D341Med (cell line): ENCODE data around the gene TAS2R40.
"Not testable (repeated sequence)": the region's sequence is repeated elsewhere in the genome, so short reads cannot be mapped to it uniquely, and the experiment has no call there.

ENCODE experiments used
- DNase-seq: peaks from one replicate; pipeline ENCODE4 v3.0.0; 2012; ENCODE audit warnings: low spot score

Gene TAS2R40

DNA sequence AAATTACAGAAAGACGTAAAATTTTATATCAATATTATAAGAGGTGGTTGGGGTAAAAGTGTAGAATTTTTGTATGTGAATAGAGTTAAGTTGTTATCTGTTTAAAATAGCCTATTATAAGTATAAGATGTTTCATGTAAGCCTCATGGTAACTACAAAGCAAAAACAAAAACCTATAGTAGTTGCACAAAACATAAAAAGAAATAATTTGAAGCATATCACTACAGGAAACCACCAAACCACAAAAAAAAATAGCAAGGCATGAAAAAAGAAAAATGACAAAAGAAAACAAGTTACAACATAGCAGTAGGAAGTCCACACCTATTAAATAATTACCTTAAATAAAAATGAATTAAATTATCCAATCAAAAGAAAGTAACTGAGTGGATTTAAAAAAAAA is 29.0 kb downstream of the TAS2R40 start:
- no peak for DNase-seq

- DNase-seq, result no peak
Observed at GRCh38 chr7:143252006-143252405, 30.2 kb downstream of the TAS2R40 start.

GRCh38 chr7:143255564-143255963 is 33.7 kb downstream of the TAS2R40 start:
- DNase-seq, result no peak

DNA sequence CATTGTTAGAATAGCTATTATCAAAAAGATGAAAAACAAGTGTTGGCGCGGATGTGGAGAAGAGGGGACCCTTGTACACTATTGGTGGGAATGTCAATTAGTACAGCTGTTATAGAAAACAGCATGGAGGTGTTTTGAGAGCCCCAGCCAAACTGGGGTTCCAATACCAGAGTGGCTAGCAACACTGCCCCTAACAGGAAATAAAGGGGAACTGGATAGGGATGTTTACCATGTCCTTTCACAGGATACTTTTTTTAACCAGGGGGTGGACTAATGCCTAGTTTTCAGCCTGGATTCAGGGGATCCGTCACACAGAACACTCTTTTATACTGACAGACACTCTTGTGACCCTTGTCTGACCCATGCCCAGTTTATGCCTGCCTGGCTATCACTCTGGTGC is 34.5 kb downstream of the TAS2R40 start:
- DNase-seq, result no peak

- no peak for DNase-seq
Observed at GRCh38 chr7:143256932-143257331, 35.1 kb downstream of the TAS2R40 start.

DNA sequence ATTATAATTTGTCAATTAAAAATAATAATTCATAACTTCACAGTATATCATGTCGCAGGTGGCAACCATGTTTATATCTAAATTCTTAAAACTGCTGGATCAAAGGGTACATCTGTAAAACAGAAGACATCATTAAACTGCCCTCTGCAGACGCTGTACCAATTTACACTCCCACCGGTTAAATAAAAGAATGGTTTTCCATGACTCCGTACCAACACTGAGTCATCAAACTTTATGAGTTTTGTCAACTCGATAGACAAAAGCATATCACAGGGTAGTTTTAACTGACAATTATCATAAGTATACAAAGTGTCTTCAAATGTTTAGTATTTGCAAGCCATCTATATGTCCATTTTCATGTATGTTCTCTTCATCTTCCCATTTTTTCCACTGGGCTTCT is 35.7 kb downstream of the TAS2R40 start:
- DNase-seq, result no peak

GRCh38 chr7:143258831-143259230 is 37.0 kb downstream of the TAS2R40 start:
- no peak for DNase-seq

GRCh38 chr7:143259765-143260164 is 37.9 kb downstream of the TAS2R40 start:
- no peak for DNase-seq

DNA sequence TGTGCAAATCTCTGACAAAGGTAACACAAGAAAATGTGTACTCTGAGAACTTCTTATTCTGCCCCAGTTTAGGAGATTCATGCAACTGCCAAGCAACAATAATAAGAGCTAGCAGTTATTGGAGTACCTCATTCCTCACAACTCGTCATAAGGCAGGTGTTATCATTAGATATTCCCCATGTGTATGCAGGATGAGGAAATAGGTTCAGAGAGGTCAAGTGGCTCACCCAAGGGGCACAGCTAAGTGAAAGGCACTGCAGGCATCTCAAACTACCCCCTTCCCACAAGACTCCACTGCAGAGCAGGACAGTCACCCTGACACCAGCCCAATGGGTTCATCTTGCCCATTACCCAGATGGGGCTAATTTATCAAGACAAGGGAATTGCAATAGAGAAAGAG is 40.1 kb downstream of the TAS2R40 start:
- no peak for DNase-seq

DNA sequence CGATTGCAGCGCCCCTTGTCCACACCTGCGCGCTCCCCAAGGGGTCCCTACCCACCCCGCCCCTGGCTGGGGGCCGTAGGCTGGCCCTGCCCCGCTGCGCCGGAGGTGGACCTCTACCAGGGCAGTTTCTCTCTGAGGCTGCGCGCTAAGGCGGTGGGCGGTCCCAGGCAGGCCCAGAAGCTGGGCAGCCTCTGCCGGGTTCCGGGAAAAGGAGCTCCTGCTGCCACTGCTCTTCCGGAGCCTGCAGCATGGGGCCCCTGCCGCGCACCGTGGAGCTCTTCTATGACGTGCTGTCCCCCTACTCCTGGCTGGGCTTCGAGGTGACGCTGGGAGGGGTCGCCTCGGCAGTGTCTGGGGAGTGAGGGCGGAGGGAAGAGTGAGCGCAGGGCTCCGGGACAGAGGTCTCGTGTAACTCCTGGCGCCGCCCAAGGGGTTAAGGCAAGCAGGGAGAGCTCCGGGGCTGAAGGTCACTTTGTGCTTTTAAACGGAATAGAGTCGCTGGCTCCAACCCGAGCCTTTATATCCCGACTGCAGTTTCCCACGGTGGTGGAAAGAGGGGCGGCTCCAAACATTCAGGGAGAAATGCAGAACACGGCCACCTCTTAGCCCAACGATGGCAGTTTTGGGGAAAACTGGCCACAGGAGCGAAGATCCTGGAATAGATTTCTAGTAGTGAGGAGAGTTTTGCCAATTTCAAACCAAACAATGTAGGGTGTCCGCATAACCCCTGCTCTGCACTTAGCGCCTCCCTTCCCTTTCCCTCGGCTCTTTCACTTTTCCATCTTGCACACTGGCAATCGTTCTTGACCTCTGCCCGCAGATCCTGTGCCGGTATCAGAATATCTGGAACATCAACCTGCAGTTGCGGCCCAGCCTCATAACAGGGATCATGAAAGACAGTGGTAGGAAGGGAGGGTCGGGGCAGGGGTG is 41.7 kb downstream of the TAS2R40 start, which contains the start of gene GSTK1:
Gene GSTK1 (plus strand): TSS at position 176 of the 930 bp plus-strand sequence. CDS start 73 bp downstream, at position 249.
- peak; percentile 94 for DNase-seq

DNA sequence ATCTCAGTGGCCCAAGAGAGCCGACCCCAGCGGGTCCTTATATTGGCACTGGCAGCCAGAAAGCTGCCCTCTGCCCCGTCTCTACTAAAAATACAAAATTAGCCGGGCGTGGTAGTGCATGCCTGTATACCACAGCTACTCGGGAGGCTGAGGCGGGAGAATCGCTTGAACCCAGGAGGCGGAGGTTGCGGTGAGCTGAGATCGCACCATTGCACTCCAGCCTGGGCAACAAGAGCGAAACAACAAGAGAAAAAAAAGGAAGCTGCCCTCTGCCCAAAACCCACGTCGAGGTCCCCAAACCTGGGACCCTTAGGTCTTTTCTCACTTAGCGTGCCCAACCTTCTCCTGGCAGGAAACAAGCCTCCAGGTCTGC is 42.3 kb downstream of the TAS2R40 start:
- DNase-seq, result not testable (repeated sequence)

DNA sequence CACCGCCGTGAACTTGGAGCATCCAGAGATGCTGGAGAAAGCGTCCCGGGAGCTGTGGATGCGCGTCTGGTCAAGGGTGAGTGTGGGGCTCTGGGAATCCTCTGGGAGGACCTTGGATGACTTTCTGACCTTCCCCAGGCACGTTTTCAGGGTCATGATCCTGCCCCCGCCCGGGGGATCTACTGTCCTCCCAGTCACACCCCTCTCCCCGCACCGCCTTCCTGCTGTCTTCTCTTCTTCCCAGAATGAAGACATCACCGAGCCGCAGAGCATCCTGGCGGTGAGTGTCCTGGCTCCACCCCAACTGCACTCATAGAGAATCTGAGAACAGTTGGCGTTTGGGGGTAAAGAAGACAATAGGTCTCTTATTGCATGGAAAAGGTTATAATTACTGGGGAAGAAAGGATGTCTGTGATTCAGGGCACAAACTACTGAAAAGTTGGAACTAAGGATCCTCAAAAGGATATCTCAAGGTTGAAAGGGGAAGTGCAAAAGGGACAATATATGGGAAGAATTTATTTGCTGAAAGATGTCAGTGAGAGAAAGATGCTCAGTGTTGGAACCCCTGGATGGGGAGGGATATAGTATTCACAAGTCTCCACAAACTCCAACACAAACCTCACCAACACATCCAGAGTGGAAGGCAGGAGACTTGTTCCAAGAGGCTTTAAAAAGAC is 43.3 kb downstream of the TAS2R40 start:
- peak; percentile 27 for DNase-seq

DNA sequence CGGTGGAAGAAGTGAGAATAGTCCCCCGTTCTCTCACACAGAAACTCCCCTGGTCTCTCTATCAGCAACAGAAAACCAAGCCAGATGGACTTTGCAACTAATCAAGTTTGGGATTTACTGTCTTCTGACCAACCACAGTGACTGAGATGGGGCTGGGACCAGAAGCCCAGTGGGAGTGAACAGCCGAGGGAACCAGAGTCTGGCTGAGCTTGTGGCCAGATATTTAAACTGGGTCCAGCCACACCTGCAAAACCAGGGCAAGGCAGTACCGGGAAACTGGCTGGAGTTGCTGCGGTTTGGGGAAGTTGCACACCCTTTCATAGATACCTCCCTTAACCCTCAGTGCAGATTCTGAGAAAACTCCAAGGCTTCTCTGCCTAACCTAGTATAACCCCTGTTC is 47.4 kb downstream of the TAS2R40 start:
- no peak for DNase-seq

DNA sequence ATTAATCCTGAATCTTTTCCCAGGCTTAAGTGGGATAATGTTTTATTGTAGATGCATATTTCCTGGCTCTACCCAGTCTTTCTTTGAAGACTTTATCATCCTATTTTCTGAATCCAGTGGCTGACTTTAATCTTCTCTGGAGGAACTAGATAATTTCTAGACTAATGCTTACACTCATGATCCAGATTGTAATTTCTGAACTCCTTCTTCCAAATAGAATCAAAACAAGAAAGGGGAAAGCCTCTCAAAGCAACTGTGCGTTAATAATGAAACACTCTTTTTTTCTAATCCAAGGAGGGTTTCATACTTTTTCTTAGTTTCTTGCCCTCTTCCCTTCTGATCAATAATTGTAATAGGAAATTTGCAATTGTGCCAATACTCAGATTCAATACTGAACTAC is 49.4 kb downstream of the TAS2R40 start:
- no peak for DNase-seq
